Astrocyte (in vitro differentiated cells and primary cell): ENCODE data around the gene MLLT11. TPM values are rescaled to one million over a fixed set of nuclear protein-coding genes. Genes with fewer than 3 reads are reported as not detected.

Experiments used
- DNase-seq: peaks from one replicate; pipeline ENCODE4 v3.0.0-alpha.2; 2010; ENCODE audit warnings: low read depth
- FAIRE-seq: peaks from 2 replicates; lab custom pipeline; 2011; peaks lifted over from hg19 to GRCh38; lab: Jason Lieb, UNC
- H2AFZ ChIP-seq: 2 replicates; pipeline ENCODE4 v1.6.0; 2012; ENCODE audit warnings: low read depth, low read length, inconsistent platforms
- H3K27ac ChIP-seq: 2 replicates; pipeline ENCODE4 v1.5.1; 2011; ENCODE audit warnings: low read depth, low read length, inconsistent platforms
- H3K27me3 ChIP-seq: 2 replicates; pipeline ENCODE4 v1.6.0; 2011; ENCODE audit warnings: low read length, inconsistent platforms; ENCODE audit not compliant: insufficient read depth
- H3K36me3 ChIP-seq: 2 replicates; pipeline ENCODE4 v1.5.1; 2011; ENCODE audit warnings: low read length, inconsistent platforms; ENCODE audit not compliant: insufficient read depth
- H3K4me1 ChIP-seq: 2 replicates; pipeline ENCODE4 v1.5.1; 2011; ENCODE audit warnings: low read length, inconsistent platforms; ENCODE audit not compliant: insufficient read depth
- H3K4me2 ChIP-seq: 2 replicates; pipeline ENCODE4 v1.6.0; 2012; ENCODE audit warnings: low read length, inconsistent platforms
- H3K4me3 ChIP-seq: 2 replicates; pipeline ENCODE4 v1.5.1; 2011; ENCODE audit warnings: low read depth, mild to moderate bottlenecking, low read length, inconsistent platforms; ENCODE audit not compliant: insufficient read depth
- H3K79me2 ChIP-seq: 2 replicates; pipeline ENCODE4 v1.6.0; 2012; ENCODE audit warnings: mild to moderate bottlenecking, low read length, inconsistent platforms; ENCODE audit not compliant: insufficient read depth
- H3K9ac ChIP-seq: 2 replicates; pipeline ENCODE4 v1.6.0; 2012; ENCODE audit warnings: mild to moderate bottlenecking, low read length, inconsistent platforms
- H3K9me3 ChIP-seq: 2 replicates; pipeline ENCODE4 v1.5.1; 2012; ENCODE audit warnings: low read depth, mild to moderate bottlenecking, low read length, inconsistent platforms; ENCODE audit not compliant: insufficient read depth
- H4K20me1 ChIP-seq: 2 replicates; pipeline ENCODE4 v1.6.0; 2012; ENCODE audit warnings: low read length, inconsistent platforms; ENCODE audit not compliant: insufficient read depth
- H3K27ac Mint-ChIP-seq: one replicate; pipeline ENCODE4 v1.8.0; 2021; ENCODE audit warnings: mild to moderate bottlenecking, mixed read lengths; ENCODE audit not compliant: unreplicated experiment
- H3K27me3 Mint-ChIP-seq: one replicate; pipeline ENCODE4 v1.8.0; 2021; ENCODE audit warnings: low read depth, mixed read lengths; ENCODE audit not compliant: unreplicated experiment
- H3K36me3 Mint-ChIP-seq: one replicate; pipeline ENCODE4 v1.8.0; 2021; ENCODE audit warnings: low read depth, mixed read lengths; ENCODE audit not compliant: unreplicated experiment
- H3K4me1 Mint-ChIP-seq: one replicate; pipeline ENCODE4 v1.8.0; 2021; ENCODE audit warnings: low read depth, mixed read lengths; ENCODE audit not compliant: unreplicated experiment
- H3K4me3 Mint-ChIP-seq: one replicate; pipeline ENCODE4 v1.8.0; 2021; ENCODE audit warnings: mild to moderate bottlenecking, moderate library complexity, mixed read lengths; ENCODE audit not compliant: unreplicated experiment
- H3K9me3 Mint-ChIP-seq: one replicate; pipeline ENCODE4 v1.8.0; 2021; ENCODE audit warnings: mild to moderate bottlenecking, mixed read lengths; ENCODE audit not compliant: unreplicated experiment
- EZH2 ChIP-seq: IDR thresholded peaks from 2 replicates; pipeline ENCODE4 v1.6.1; 2012; ENCODE audit warnings: mild to moderate bottlenecking, low read length, inconsistent platforms; ENCODE audit not compliant: insufficient read depth
- total RNA-seq: library from RNA; stranded (reverse); gene quantifications from 2 replicates; pipeline ENCODE4 v1.2.1, GENCODE V29; 2021
- TF ChIP-seq, protein P1 (sequence below): IDR thresholded peaks from 2 replicates; pipeline ENCODE4 v1.5.1; 2011; ENCODE audit warnings: low read depth, mild to moderate bottlenecking, inconsistent platforms, low read length, moderate library complexity; ENCODE audit not compliant: insufficient read depth

MLLT11 gene
- total RNA-seq, 1 donor from 2014 or later: 77.4 TPM

GRCh38 chr1:151058692-151059091 lies 1.5 kb upstream of the MLLT11 start:
- DNase-seq (no peak), FAIRE-seq (no peak)
- Histone ChIP-seq H3K9ac (peak overlapping the region; percentile 98), H3K4me2 (peak overlapping the region; percentile 99), H2AFZ (no peak overlapping the region), H3K27me3 (no peaks in the 10 kb centered on the region), H3K79me2 (peaks cover 95% of the 10 kb centered on the region), H3K9me3 (no peaks in the 10 kb centered on the region), H4K20me1 (peaks cover 61% of the 10 kb centered on the region), H3K4me1 (peaks cover 31% of the 10 kb centered on the region), H3K4me3 (peak overlapping the region; percentile 93), H3K27ac (peak overlapping the region; percentile 94), H3K36me3 (peaks cover 30% of the 10 kb centered on the region)
- H3K27me3 Mint-ChIP-seq: no peaks in the 10 kb centered on the region
- H3K36me3 Mint-ChIP-seq: peaks cover 21% of the 10 kb centered on the region
- H3K4me1 Mint-ChIP-seq: peaks cover 34% of the 10 kb centered on the region
- H3K9me3 Mint-ChIP-seq: no peaks in the 10 kb centered on the region
- H3K4me3 Mint-ChIP-seq: peak overlapping the region; percentile 95
- no peak for TF ChIP-seq EZH2
- H3K27ac Mint-ChIP-seq: peak overlapping the region; percentile 96

- peak within 1 kb of the TSS; percentile 95 for H3K4me3 Mint-ChIP-seq
- Histone ChIP-seq H3K79me2 (peaks cover 98% of the 10 kb centered on the region), H3K27me3 (no peaks in the 10 kb centered on the region), H3K9me3 (no peaks in the 10 kb centered on the region), H3K4me3 (peak within 1 kb of the TSS; percentile 93), H3K4me1 (peaks cover 31% of the 10 kb centered on the region), H4K20me1 (peaks cover 58% of the 10 kb centered on the region), H2AFZ (peak within 1 kb of the TSS; percentile 51), H3K27ac (peak within 1 kb of the TSS; percentile 94), H3K9ac (peak within 1 kb of the TSS; percentile 98), H3K4me2 (peak within 1 kb of the TSS; percentile 99), H3K36me3 (peaks cover 29% of the 10 kb centered on the region)
- H3K4me1 Mint-ChIP-seq: peaks cover 37% of the 10 kb centered on the region
- no peaks in the 10 kb centered on the region for H3K9me3 Mint-ChIP-seq
- FAIRE-seq (no peak), DNase-seq (peak; percentile 68)
- peaks cover 22% of the 10 kb centered on the region for H3K36me3 Mint-ChIP-seq
- TF ChIP-seq EZH2: no peak
- TF ChIP-seq, protein P1, sequence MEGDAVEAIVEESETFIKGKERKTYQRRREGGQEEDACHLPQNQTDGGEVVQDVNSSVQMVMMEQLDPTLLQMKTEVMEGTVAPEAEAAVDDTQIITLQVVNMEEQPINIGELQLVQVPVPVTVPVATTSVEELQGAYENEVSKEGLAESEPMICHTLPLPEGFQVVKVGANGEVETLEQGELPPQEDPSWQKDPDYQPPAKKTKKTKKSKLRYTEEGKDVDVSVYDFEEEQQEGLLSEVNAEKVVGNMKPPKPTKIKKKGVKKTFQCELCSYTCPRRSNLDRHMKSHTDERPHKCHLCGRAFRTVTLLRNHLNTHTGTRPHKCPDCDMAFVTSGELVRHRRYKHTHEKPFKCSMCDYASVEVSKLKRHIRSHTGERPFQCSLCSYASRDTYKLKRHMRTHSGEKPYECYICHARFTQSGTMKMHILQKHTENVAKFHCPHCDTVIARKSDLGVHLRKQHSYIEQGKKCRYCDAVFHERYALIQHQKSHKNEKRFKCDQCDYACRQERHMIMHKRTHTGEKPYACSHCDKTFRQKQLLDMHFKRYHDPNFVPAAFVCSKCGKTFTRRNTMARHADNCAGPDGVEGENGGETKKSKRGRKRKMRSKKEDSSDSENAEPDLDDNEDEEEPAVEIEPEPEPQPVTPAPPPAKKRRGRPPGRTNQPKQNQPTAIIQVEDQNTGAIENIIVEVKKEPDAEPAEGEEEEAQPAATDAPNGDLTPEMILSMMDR: peak; percentile 28
- H3K27ac Mint-ChIP-seq: peak within 1 kb of the TSS; percentile 96
- H3K27me3 Mint-ChIP-seq: no peaks in the 10 kb centered on the region
Observed at GRCh38 chr1:151059109-151060006, 839 bp upstream of the MLLT11 start, which contains the start of gene CDC42SE1. Gene CDC42SE1 (minus strand): TSS chr1:151059622. CDS start chr1:151055730, 3,892 bp downstream.

DNA sequence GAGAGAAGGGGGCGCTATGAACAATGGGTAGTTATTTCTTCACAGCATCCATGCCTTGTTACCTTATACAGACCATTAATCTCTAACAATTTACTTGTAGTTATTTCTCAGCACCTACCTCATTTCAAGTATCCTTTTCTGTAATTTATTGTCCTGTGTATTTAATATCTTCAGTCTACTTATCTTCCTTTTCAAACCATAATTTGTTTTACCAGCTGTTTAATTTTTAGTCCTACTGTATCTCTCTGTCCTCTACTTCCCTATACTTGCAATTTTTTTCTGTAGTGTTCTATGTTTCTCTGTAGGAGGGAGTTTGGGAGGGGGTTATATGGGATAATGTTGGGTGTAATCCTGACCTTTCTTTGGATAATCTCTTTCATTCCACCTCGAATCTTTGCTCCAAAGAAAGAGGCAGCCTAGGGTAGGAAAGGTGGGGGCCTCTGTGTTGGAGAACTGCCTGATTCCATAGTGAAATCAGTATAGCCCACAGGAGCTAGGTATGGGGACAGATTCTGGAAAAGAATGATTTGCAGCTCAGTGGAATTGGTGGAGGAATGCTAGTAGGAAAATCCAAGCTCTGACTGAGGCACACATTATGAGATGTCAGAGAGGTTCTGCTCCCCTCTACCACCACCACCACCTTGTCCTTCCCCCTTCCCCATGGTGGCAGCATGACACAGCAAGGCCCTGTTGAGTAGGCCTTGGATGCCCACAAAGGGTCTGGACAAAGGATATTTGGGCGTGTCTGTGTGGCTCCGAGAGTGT lies 642 bp downstream of the MLLT11 start:
- Histone ChIP-seq H3K4me1 (peaks cover 31% of the 10 kb centered on the region), H2AFZ (no peak overlapping the region), H3K79me2 (peaks cover 98% of the 10 kb centered on the region), H3K4me2 (peak overlapping the region; percentile 99), H3K9me3 (no peaks in the 10 kb centered on the region), H3K4me3 (peak overlapping the region; percentile 93), H4K20me1 (peaks cover 56% of the 10 kb centered on the region), H3K27me3 (no peaks in the 10 kb centered on the region), H3K27ac (peak overlapping the region; percentile 94), H3K9ac (peak overlapping the region; percentile 98), H3K36me3 (peaks cover 16% of the 10 kb centered on the region)
- Mint-ChIP-seq H3K27ac (peak overlapping the region; percentile 96), H3K27me3 (no peaks in the 10 kb centered on the region), H3K9me3 (no peaks in the 10 kb centered on the region), H3K4me3 (peak overlapping the region; percentile 95), H3K4me1 (peaks cover 34% of the 10 kb centered on the region), H3K36me3 (peaks cover 16% of the 10 kb centered on the region)
- FAIRE-seq: no peak
- peak; percentile 34 for DNase-seq
- no peak for TF ChIP-seq EZH2
- TF ChIP-seq, protein P1: no peak
